Type B pancreatic cell (in vitro differentiated cells): ENCODE measurements around the gene TRIM6. TPM values are rescaled to one million over a fixed set of nuclear protein-coding genes. Genes with fewer than 3 reads are reported as not detected.

ENCODE experiments used
- DNase-seq: peaks from one replicate; pipeline ENCODE4 v3.0.0; 2021; ENCODE audit warnings: mixed read lengths; ENCODE audit not compliant: unreplicated experiment; ENCODE audit errors: extremely low spot score
- H3K27ac Mint-ChIP-seq: 2 replicates; pipeline ENCODE4 v1.8.0; 2021; ENCODE audit warnings: mild to moderate bottlenecking, mixed read lengths
- H3K27me3 Mint-ChIP-seq: 2 replicates; pipeline ENCODE4 v1.8.0; 2021; ENCODE audit warnings: mixed read lengths
- H3K36me3 Mint-ChIP-seq: 2 replicates; pipeline ENCODE4 v1.8.0; 2021; ENCODE audit warnings: mixed read lengths
- H3K4me1 Mint-ChIP-seq: one replicate; pipeline ENCODE4 v1.8.0; 2021; ENCODE audit warnings: mixed read lengths; ENCODE audit not compliant: unreplicated experiment
- H3K4me3 Mint-ChIP-seq: 2 replicates; pipeline ENCODE4 v1.8.0; 2021; ENCODE audit warnings: mild to moderate bottlenecking, mixed read lengths
- H3K9me3 Mint-ChIP-seq: 2 replicates; pipeline ENCODE4 v1.8.0; 2021; ENCODE audit warnings: mixed read lengths
- CTCF ChIP-seq: fragments of 200-600 bp; sonication (generic); conservative IDR thresholded peaks from 2 replicates; pipeline ENCODE4 v1.5.0; 2021; ENCODE audit warnings: antibody characterized with exemption, mild to moderate bottlenecking
- total RNA-seq: library from RNA; stranded (reverse); gene quantifications from 2 replicates; pipeline ENCODE4 v1.2.1, GENCODE V29; 2021; ENCODE audit warnings: low replicate concordance

The TRIM6 gene
- total RNA-seq, 1 donor from 2014 or later = 7.5 TPM

DNA sequence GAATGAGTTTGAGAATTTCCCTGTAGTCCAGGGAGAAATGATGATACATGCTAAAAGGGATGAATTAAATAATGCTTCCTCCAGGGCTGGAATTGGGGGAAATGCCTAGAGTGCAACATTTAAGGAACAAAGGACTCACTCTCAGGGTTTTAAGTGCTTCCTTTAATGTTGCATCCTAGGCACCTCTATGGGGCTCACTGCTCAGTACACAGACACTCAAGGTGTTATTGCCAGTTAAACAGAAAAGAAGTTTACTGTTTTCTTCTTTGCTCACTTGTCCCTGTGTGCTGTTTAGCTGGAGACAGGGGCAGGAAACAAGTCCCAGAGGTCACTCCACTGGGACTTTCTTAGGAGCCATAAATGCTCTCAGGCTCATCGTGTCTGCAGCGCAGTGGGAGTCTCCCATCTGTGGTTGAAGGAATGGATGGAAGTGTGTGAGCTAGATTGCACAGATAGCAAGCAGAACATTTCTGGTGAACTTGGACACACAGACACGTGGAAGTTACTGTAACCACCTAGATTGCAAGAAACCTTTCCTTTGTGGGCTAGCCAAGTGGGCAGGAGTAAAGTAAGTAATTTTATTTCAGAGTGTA lies 39.7 kb upstream of the TRIM6 start:
- DNase-seq = no peak
- TF ChIP-seq CTCF = no peak
- no peaks in the 10 kb centered on the region for H3K36me3 Mint-ChIP-seq
- no peaks in the 10 kb centered on the region for H3K4me1 Mint-ChIP-seq
- H3K4me3 Mint-ChIP-seq = no peak overlapping the region
- H3K27ac Mint-ChIP-seq = no peak overlapping the region
- no peaks in the 10 kb centered on the region for H3K9me3 Mint-ChIP-seq
- H3K27me3 Mint-ChIP-seq = peaks cover 4% of the 10 kb centered on the region

DNA sequence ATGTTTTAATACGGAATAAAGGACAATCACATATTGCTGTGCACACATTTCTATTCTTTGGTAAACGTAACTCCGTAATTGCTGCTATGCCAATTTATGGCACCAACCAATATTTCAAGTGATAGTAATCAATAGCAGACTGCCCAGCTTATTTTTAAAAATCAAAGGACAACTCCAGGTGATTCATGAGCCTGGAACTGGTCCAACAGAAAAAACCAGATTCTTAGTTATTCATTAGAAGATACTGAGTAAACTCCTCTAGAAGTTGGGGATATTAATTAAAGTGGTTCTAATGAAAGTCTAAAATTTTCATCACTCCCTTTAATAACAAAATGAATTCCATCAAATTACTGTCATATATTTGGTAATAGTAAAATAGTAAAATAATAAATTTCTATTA lies 38.7 kb upstream of the TRIM6 start:
- Mint-ChIP-seq H3K4me1 (no peaks in the 10 kb centered on the region), H3K4me3 (no peak overlapping the region), H3K9me3 (no peaks in the 10 kb centered on the region), H3K27ac (no peak overlapping the region), H3K36me3 (no peaks in the 10 kb centered on the region), H3K27me3 (peaks cover 4% of the 10 kb centered on the region)
- no peak for TF ChIP-seq CTCF
- no peak for DNase-seq

DNA sequence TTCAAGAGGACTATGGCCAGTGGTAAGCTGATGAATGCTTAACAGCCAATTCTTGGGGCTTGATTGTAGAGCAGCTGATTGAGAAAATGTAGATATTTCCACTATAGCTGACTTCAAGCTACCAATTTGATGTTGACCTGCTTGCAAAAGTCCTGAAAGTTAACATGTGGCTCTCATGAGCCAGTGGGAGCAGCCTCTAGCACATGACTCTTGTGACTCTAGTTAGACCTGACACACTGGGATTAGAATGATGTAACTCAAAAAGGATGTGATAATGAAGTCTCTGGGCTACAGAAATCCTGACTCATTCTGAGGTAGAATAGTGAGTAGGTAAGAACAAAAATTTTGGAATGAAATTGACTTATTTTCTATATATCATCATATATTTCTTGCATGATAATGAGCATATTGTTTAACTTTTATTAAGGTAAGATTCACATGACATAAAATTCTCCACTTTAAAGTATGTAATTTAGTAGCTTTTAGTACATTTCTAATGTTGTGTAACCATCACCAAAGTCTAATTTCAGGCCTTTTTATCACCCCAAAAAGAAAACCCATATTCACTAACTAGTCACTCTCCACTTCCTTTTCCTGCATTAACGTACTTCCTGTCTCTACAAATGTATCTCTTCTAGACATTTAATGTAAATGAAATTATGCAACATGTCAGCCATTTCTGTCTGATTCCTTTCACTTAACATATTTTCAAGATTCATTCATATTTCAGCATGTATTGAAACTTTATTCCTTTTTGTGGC lies 32.0 kb upstream of the TRIM6 start:
- Mint-ChIP-seq H3K4me3 (no peak overlapping the region), H3K36me3 (no peaks in the 10 kb centered on the region), H3K27ac (no peak overlapping the region), H3K9me3 (no peaks in the 10 kb centered on the region), H3K27me3 (no peaks in the 10 kb centered on the region), H3K4me1 (no peaks in the 10 kb centered on the region)
- TF ChIP-seq CTCF = no peak
- no peak for DNase-seq

GRCh38 chr11:5574654-5575053 lies 21.8 kb upstream of the TRIM6 start:
- TF ChIP-seq CTCF = no peak
- Mint-ChIP-seq H3K27me3 (no peaks in the 10 kb centered on the region), H3K27ac (no peak overlapping the region), H3K9me3 (no peaks in the 10 kb centered on the region), H3K4me1 (no peaks in the 10 kb centered on the region), H3K36me3 (no peaks in the 10 kb centered on the region), H3K4me3 (no peak overlapping the region)
- DNase-seq = no peak

- Mint-ChIP-seq H3K27ac (no peak overlapping the region), H3K27me3 (no peaks in the 10 kb centered on the region), H3K36me3 (no peaks in the 10 kb centered on the region), H3K4me3 (no peak overlapping the region), H3K9me3 (no peaks in the 10 kb centered on the region), H3K4me1 (no peaks in the 10 kb centered on the region)
- TF ChIP-seq CTCF = no peak
- DNase-seq = no peak
These were observed 21.3 kb upstream of the TRIM6 start for GRCh38 chr11:5575152-5575551.
